ENCODE measurements around the gene DLGAP1.
"Not testable (repeated sequence)": the region's sequence is repeated elsewhere in the genome, so short reads cannot be mapped to it uniquely, and the experiment has no call there.

DLGAP1 gene

GRCh38 chr18:4040391-4041092 is 414.6 kb downstream of the DLGAP1 start:
- Histone ChIP-seq H3K27ac (ENCODE audit: low read length) (no peak overlapping the region), H3K4me3 (ENCODE audit: low read length in 2 of 2) (no peak overlapping the region), H3K27me3 (ENCODE audit: control insufficient read depth in 1 of 2, insufficient read depth in 2 of 2, low read length in 2 of 2) (peaks cover 0 to 3% of the 10 kb centered on the region in 2 donors), H3K36me3 (ENCODE audit: control insufficient read depth in 2 of 2, insufficient read depth in 2 of 2, low read length in 2 of 2) (no peaks in the 10 kb centered on the region), H3K4me1 (ENCODE audit: control insufficient read depth, insufficient read depth, low read length) (no peaks in the 10 kb centered on the region), H3K9ac (ENCODE audit: low read length in 2 of 2) (no peak overlapping the region), H3K9me3 (ENCODE audit: control insufficient read depth in 2 of 2, low read length in 2 of 2) (no peaks in the 10 kb centered on the region)

GRCh38 chr18:4035521-4035920 is 419.6 kb downstream of the DLGAP1 start:
- no peaks in the 10 kb centered on the region for H3K36me3 ChIP-seq (ENCODE audit: control insufficient read depth in 2 of 2, insufficient read depth in 2 of 2, low read length in 2 of 2)
- no peak overlapping the region for H3K27ac ChIP-seq (ENCODE audit: low read length)
- no peaks in the 10 kb centered on the region for H3K9me3 ChIP-seq (ENCODE audit: control insufficient read depth in 2 of 2, low read length in 2 of 2)
- no peak overlapping the region for H3K4me3 ChIP-seq (ENCODE audit: low read length in 2 of 2)
- H3K9ac ChIP-seq (ENCODE audit: low read length in 2 of 2): no peak overlapping the region
- H3K27me3 ChIP-seq (ENCODE audit: control insufficient read depth in 1 of 2, insufficient read depth in 2 of 2, low read length in 2 of 2): peaks cover 0 to 3% of the 10 kb centered on the region in 2 donors
- no peaks in the 10 kb centered on the region for H3K4me1 ChIP-seq (ENCODE audit: control insufficient read depth, insufficient read depth, low read length)

- H3K27me3 ChIP-seq (ENCODE audit: control insufficient read depth in 1 of 2, insufficient read depth in 2 of 2, low read length in 2 of 2); H3K9me3 ChIP-seq (ENCODE audit: control insufficient read depth in 2 of 2, low read length in 2 of 2); H3K9ac ChIP-seq (ENCODE audit: low read length in 2 of 2); H3K4me3 ChIP-seq (ENCODE audit: low read length in 2 of 2); H3K27ac ChIP-seq (ENCODE audit: low read length); H3K36me3 ChIP-seq (ENCODE audit: control insufficient read depth in 2 of 2, insufficient read depth in 2 of 2, low read length in 2 of 2); H3K4me1 ChIP-seq (ENCODE audit: control insufficient read depth, insufficient read depth, low read length): not testable (repeated sequence)
Observed at GRCh38 chr18:4034815-4035214, 420.3 kb downstream of the DLGAP1 start.

GRCh38 chr18:4026542-4026941 is 428.6 kb downstream of the DLGAP1 start:
- Histone ChIP-seq H3K27me3 (ENCODE audit: control insufficient read depth in 1 of 2, insufficient read depth in 2 of 2, low read length in 2 of 2) (no peaks in the 10 kb centered on the region), H3K4me1 (ENCODE audit: control insufficient read depth, insufficient read depth, low read length) (no peaks in the 10 kb centered on the region), H3K9ac (ENCODE audit: low read length in 2 of 2) (no peak overlapping the region), H3K27ac (ENCODE audit: low read length) (no peak overlapping the region), H3K9me3 (ENCODE audit: control insufficient read depth in 2 of 2, low read length in 2 of 2) (no peaks in the 10 kb centered on the region), H3K36me3 (ENCODE audit: control insufficient read depth in 2 of 2, insufficient read depth in 2 of 2, low read length in 2 of 2) (no peaks in the 10 kb centered on the region), H3K4me3 (ENCODE audit: low read length in 2 of 2) (no peak overlapping the region)

- Histone ChIP-seq H3K27me3 (ENCODE audit: control insufficient read depth in 1 of 2, insufficient read depth in 2 of 2, low read length in 2 of 2) (no peaks in the 10 kb centered on the region), H3K36me3 (ENCODE audit: control insufficient read depth in 2 of 2, insufficient read depth in 2 of 2, low read length in 2 of 2) (no peaks in the 10 kb centered on the region), H3K4me3 (ENCODE audit: low read length in 2 of 2) (no peak overlapping the region), H3K9me3 (ENCODE audit: control insufficient read depth in 2 of 2, low read length in 2 of 2) (no peaks in the 10 kb centered on the region), H3K9ac (ENCODE audit: low read length in 2 of 2) (no peak overlapping the region), H3K4me1 (ENCODE audit: control insufficient read depth, insufficient read depth, low read length) (no peaks in the 10 kb centered on the region), H3K27ac (ENCODE audit: low read length) (no peak overlapping the region)
Observed at GRCh38 chr18:4024702-4025101, 430.4 kb downstream of the DLGAP1 start.

- H3K27me3 ChIP-seq (ENCODE audit: control insufficient read depth in 1 of 2, insufficient read depth in 2 of 2, low read length in 2 of 2); H3K4me1 ChIP-seq (ENCODE audit: control insufficient read depth, insufficient read depth, low read length); H3K9me3 ChIP-seq (ENCODE audit: control insufficient read depth in 2 of 2, low read length in 2 of 2); H3K9ac ChIP-seq (ENCODE audit: low read length in 2 of 2); H3K27ac ChIP-seq (ENCODE audit: low read length); H3K4me3 ChIP-seq (ENCODE audit: low read length in 2 of 2); H3K36me3 ChIP-seq (ENCODE audit: control insufficient read depth in 2 of 2, insufficient read depth in 2 of 2, low read length in 2 of 2): not testable (repeated sequence)
Observed at GRCh38 chr18:4022749-4023148, 432.4 kb downstream of the DLGAP1 start.

GRCh38 chr18:4020026-4020425 is 435.1 kb downstream of the DLGAP1 start:
- no peaks in the 10 kb centered on the region for H3K36me3 ChIP-seq (ENCODE audit: control insufficient read depth in 2 of 2, insufficient read depth in 2 of 2, low read length in 2 of 2)
- no peaks in the 10 kb centered on the region for H3K4me1 ChIP-seq (ENCODE audit: control insufficient read depth, insufficient read depth, low read length)
- H3K4me3 ChIP-seq (ENCODE audit: low read length in 2 of 2): no peak overlapping the region
- H3K27me3 ChIP-seq (ENCODE audit: control insufficient read depth in 1 of 2, insufficient read depth in 2 of 2, low read length in 2 of 2): no peaks in the 10 kb centered on the region
- H3K9me3 ChIP-seq (ENCODE audit: control insufficient read depth in 2 of 2, low read length in 2 of 2): no peaks in the 10 kb centered on the region
- H3K27ac ChIP-seq (ENCODE audit: low read length): no peak overlapping the region
- no peak overlapping the region for H3K9ac ChIP-seq (ENCODE audit: low read length in 2 of 2)

- Histone ChIP-seq H3K4me3 (ENCODE audit: low read length in 2 of 2) (no peak overlapping the region), H3K9me3 (ENCODE audit: control insufficient read depth in 2 of 2, low read length in 2 of 2) (no peaks in the 10 kb centered on the region), H3K27me3 (ENCODE audit: control insufficient read depth in 1 of 2, insufficient read depth in 2 of 2, low read length in 2 of 2) (no peaks in the 10 kb centered on the region), H3K36me3 (ENCODE audit: control insufficient read depth in 2 of 2, insufficient read depth in 2 of 2, low read length in 2 of 2) (no peaks in the 10 kb centered on the region), H3K9ac (ENCODE audit: low read length in 2 of 2) (no peak overlapping the region), H3K27ac (ENCODE audit: low read length) (no peak overlapping the region), H3K4me1 (ENCODE audit: control insufficient read depth, insufficient read depth, low read length) (no peaks in the 10 kb centered on the region)
Observed at GRCh38 chr18:4017480-4017879, 437.6 kb downstream of the DLGAP1 start.

GRCh38 chr18:4016391-4017049 is 438.6 kb downstream of the DLGAP1 start:
- H3K9me3 ChIP-seq (ENCODE audit: control insufficient read depth in 2 of 2, low read length in 2 of 2): no peaks in the 10 kb centered on the region
- no peaks in the 10 kb centered on the region for H3K36me3 ChIP-seq (ENCODE audit: control insufficient read depth in 2 of 2, insufficient read depth in 2 of 2, low read length in 2 of 2)
- H3K27me3 ChIP-seq (ENCODE audit: control insufficient read depth in 1 of 2, insufficient read depth in 2 of 2, low read length in 2 of 2): no peaks in the 10 kb centered on the region

GRCh38 chr18:4007846-4008245 is 447.3 kb downstream of the DLGAP1 start:
- H3K36me3 ChIP-seq (ENCODE audit: control insufficient read depth in 2 of 2, insufficient read depth in 2 of 2, low read length in 2 of 2): no peaks in the 10 kb centered on the region
- H3K4me1 ChIP-seq (ENCODE audit: control insufficient read depth, insufficient read depth, low read length): no peaks in the 10 kb centered on the region
- H3K9me3 ChIP-seq (ENCODE audit: control insufficient read depth in 2 of 2, low read length in 2 of 2): no peaks in the 10 kb centered on the region
- no peak overlapping the region for H3K9ac ChIP-seq (ENCODE audit: low read length in 2 of 2)
- H3K27me3 ChIP-seq (ENCODE audit: control insufficient read depth in 1 of 2, insufficient read depth in 2 of 2, low read length in 2 of 2): peaks cover 2 to 4% of the 10 kb centered on the region in 2 donors
- H3K4me3 ChIP-seq (ENCODE audit: low read length in 2 of 2): no peak overlapping the region
- H3K27ac ChIP-seq (ENCODE audit: low read length): no peak overlapping the region

More at GRCh38 chr18:4016391-4017049, 438.6 kb downstream of the DLGAP1 start:
- Histone ChIP-seq H3K4me1 (ENCODE audit: control insufficient read depth, insufficient read depth, low read length) (no peaks in the 10 kb centered on the region), H3K4me3 (ENCODE audit: low read length in 2 of 2) (no peak overlapping the region), H3K9ac (ENCODE audit: low read length in 2 of 2) (no peak overlapping the region), H3K27ac (ENCODE audit: low read length) (no peak overlapping the region)

GRCh38 chr18:4004183-4004829 is 450.8 kb downstream of the DLGAP1 start:
- Histone ChIP-seq H3K36me3 (ENCODE audit: control insufficient read depth in 2 of 2, insufficient read depth in 2 of 2, low read length in 2 of 2) (no peaks in the 10 kb centered on the region), H3K4me3 (ENCODE audit: low read length in 2 of 2) (no peak overlapping the region), H3K9ac (ENCODE audit: low read length in 2 of 2) (no peak overlapping the region), H3K9me3 (ENCODE audit: control insufficient read depth in 2 of 2, low read length in 2 of 2) (no peaks in the 10 kb centered on the region), H3K27me3 (ENCODE audit: control insufficient read depth in 1 of 2, insufficient read depth in 2 of 2, low read length in 2 of 2) (peaks cover 2 to 4% of the 10 kb centered on the region in 2 donors), H3K4me1 (ENCODE audit: control insufficient read depth, insufficient read depth, low read length) (no peaks in the 10 kb centered on the region), H3K27ac (ENCODE audit: low read length) (no peak overlapping the region)

Data from stomach smooth muscle (tissue), 2 donors.